ENCODE results near the gene RELA. TPM values are rescaled to one million over a fixed set of nuclear protein-coding genes. Genes with fewer than 3 reads are reported as not detected.

Gene RELA
- total and polyA plus RNA-seq, 5 donors from 2014 or later = 40.3 to 295 (median 53.4) TPM

DNA sequence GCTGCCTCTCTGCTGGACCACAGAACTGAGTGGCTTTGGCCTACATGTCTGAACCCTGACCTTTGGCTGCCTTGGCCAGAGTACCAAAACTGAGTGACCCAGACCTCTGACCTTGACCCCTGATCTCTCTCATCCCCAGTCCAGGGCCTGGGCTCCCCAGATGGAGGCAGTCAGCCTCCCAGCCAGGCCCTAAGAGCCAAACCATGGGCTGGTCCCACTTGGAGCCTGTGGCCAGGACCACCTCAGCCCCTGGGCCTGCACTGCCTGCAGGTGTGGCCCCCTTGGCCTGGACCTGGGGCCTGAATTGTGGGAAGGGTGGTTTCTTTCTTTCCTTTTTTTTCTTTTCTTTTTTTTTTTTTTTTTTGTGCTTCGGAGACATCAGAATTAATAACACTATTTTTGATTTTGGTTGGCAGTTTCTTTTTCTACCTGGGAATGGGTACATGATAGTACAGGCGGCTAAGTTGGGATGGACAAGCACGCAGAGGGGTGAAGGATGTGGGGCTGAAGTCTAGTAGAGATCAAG lies 25.6 kb downstream of the RELA start:
- Histone ChIP-seq H3K27ac (ENCODE audit: insufficient read depth, low read length, poor library complexity, severe bottlenecking) (peak overlapping the region; percentile 91), H3K27me3 (ENCODE audit: control insufficient read depth, insufficient read depth, low read length) (no peaks in the 10 kb centered on the region), H3K9me3 (ENCODE audit: control insufficient read depth in 2 of 2, low read length in 2 of 2) (no peaks in the 10 kb centered on the region), H3K4me1 (ENCODE audit: control insufficient read depth, insufficient read depth, low read length, poor library complexity, severe bottlenecking) (peaks cover 55% of the 10 kb centered on the region), H3K4me3 (ENCODE audit: low read depth, low read length) (peak overlapping the region; percentile 19), H3K36me3 (ENCODE audit: control insufficient read depth, insufficient read depth, low read length) (peaks cover 27% of the 10 kb centered on the region)
- peak overlapping the region; percentile 76 to 97 (median 82) for H3K27ac Mint-ChIP-seq
- no peaks in the 10 kb centered on the region for H3K9me3 Mint-ChIP-seq
- no peaks in the 10 kb centered on the region for H3K27me3 Mint-ChIP-seq
- no peak for ATAC-seq (ENCODE audit: low read depth in 2 of 2)
- DNase-seq = no peak
- peak overlapping the region; percentile 90 to 97 (median 94) for H3K4me3 Mint-ChIP-seq
- peaks cover 0 to 59% (median 24%) of the 10 kb centered on the region in 4 donors for H3K4me1 Mint-ChIP-seq
- peaks cover 15% of the 10 kb centered on the region for H3K36me3 Mint-ChIP-seq

GRCh38 chr11:65636108-65637031 lies 26.3 kb downstream of the RELA start:
- Mint-ChIP-seq H3K4me1 (peaks cover 0 to 54% (median 25%) of the 10 kb centered on the region in 4 donors), H3K4me3 (peak overlapping the region; percentile 82 to 97 (median 94)), H3K36me3 (peaks cover 15% of the 10 kb centered on the region), H3K27ac (peak overlapping the region in 2 of 3 donors; percentile 60 to 82), H3K9me3 (no peaks in the 10 kb centered on the region), H3K27me3 (no peaks in the 10 kb centered on the region)
- Histone ChIP-seq H3K4me3 (ENCODE audit: low read depth, low read length) (no peak overlapping the region), H3K27ac (ENCODE audit: insufficient read depth, low read length, poor library complexity, severe bottlenecking) (peak overlapping the region; percentile 91), H3K9me3 (ENCODE audit: control insufficient read depth in 2 of 2, low read length in 2 of 2) (no peaks in the 10 kb centered on the region), H3K36me3 (ENCODE audit: control insufficient read depth, insufficient read depth, low read length) (peaks cover 28% of the 10 kb centered on the region), H3K4me1 (ENCODE audit: control insufficient read depth, insufficient read depth, low read length, poor library complexity, severe bottlenecking) (peaks cover 48% of the 10 kb centered on the region), H3K27me3 (ENCODE audit: control insufficient read depth, insufficient read depth, low read length) (no peaks in the 10 kb centered on the region)
- ATAC-seq (ENCODE audit: low read depth in 2 of 2) = no peak
- DNase-seq = no peak

- H3K9me3 ChIP-seq (ENCODE audit: control insufficient read depth in 2 of 2, low read length in 2 of 2) = no peaks in the 10 kb centered on the region
- Mint-ChIP-seq H3K9me3 (no peaks in the 10 kb centered on the region), H3K36me3 (peaks cover 15% of the 10 kb centered on the region), H3K4me1 (peaks cover 0 to 45% (median 22%) of the 10 kb centered on the region in 4 donors), H3K4me3 (peak overlapping the region in 1 of 4 donors; percentile 58), H3K27ac (no peak overlapping the region), H3K27me3 (no peaks in the 10 kb centered on the region)
- no peak overlapping the region for H3K27ac ChIP-seq (ENCODE audit: insufficient read depth, low read length, poor library complexity, severe bottlenecking)
- DNase-seq = no peak
- no peak for ATAC-seq (ENCODE audit: low read depth in 2 of 2)
- no peaks in the 10 kb centered on the region for H3K27me3 ChIP-seq (ENCODE audit: control insufficient read depth, insufficient read depth, low read length)
- H3K4me1 ChIP-seq (ENCODE audit: control insufficient read depth, insufficient read depth, low read length, poor library complexity, severe bottlenecking) = peaks cover 36% of the 10 kb centered on the region
- no peak overlapping the region for H3K4me3 ChIP-seq (ENCODE audit: low read depth, low read length)
- H3K36me3 ChIP-seq (ENCODE audit: control insufficient read depth, insufficient read depth, low read length) = peaks cover 38% of the 10 kb centered on the region
These were observed 27.6 kb downstream of the RELA start for GRCh38 chr11:65634905-65635731.

GRCh38 chr11:65634440-65634839 lies 28.3 kb downstream of the RELA start:
- Mint-ChIP-seq H3K4me3 (no peak overlapping the region), H3K9me3 (no peaks in the 10 kb centered on the region), H3K4me1 (peaks cover 0 to 38% (median 17%) of the 10 kb centered on the region in 4 donors), H3K27me3 (no peaks in the 10 kb centered on the region), H3K36me3 (peaks cover 15% of the 10 kb centered on the region), H3K27ac (peak overlapping the region in 1 of 3 donors; percentile 60)
- H3K27me3 ChIP-seq (ENCODE audit: control insufficient read depth, insufficient read depth, low read length) = no peaks in the 10 kb centered on the region
- H3K4me3 ChIP-seq (ENCODE audit: low read depth, low read length) = no peak overlapping the region
- H3K4me1 ChIP-seq (ENCODE audit: control insufficient read depth, insufficient read depth, low read length, poor library complexity, severe bottlenecking) = peaks cover 29% of the 10 kb centered on the region
- DNase-seq (no peak), ATAC-seq (ENCODE audit: low read depth in 2 of 2) (no peak)
- no peak overlapping the region for H3K27ac ChIP-seq (ENCODE audit: insufficient read depth, low read length, poor library complexity, severe bottlenecking)
- H3K9me3 ChIP-seq (ENCODE audit: control insufficient read depth in 2 of 2, low read length in 2 of 2) = no peaks in the 10 kb centered on the region
- H3K36me3 ChIP-seq (ENCODE audit: control insufficient read depth, insufficient read depth, low read length) = peaks cover 45% of the 10 kb centered on the region

- peaks cover 0 to 34% (median 16%) of the 10 kb centered on the region in 4 donors for H3K4me1 Mint-ChIP-seq
- H3K36me3 Mint-ChIP-seq = peaks cover 15% of the 10 kb centered on the region
- H3K9me3 Mint-ChIP-seq = no peaks in the 10 kb centered on the region
- no peak for DNase-seq
- no peaks in the 10 kb centered on the region for H3K27me3 ChIP-seq (ENCODE audit: control insufficient read depth, insufficient read depth, low read length)
- no peak for ATAC-seq (ENCODE audit: low read depth in 2 of 2)
- no peak overlapping the region for H3K4me3 Mint-ChIP-seq
- no peak overlapping the region for H3K4me3 ChIP-seq (ENCODE audit: low read depth, low read length)
- peaks cover 49% of the 10 kb centered on the region for H3K36me3 ChIP-seq (ENCODE audit: control insufficient read depth, insufficient read depth, low read length)
- H3K27ac ChIP-seq (ENCODE audit: insufficient read depth, low read length, poor library complexity, severe bottlenecking) = peak overlapping the region; percentile 14
- H3K27me3 Mint-ChIP-seq = no peaks in the 10 kb centered on the region
- peak overlapping the region in 1 of 3 donors; percentile 60 for H3K27ac Mint-ChIP-seq
- H3K4me1 ChIP-seq (ENCODE audit: control insufficient read depth, insufficient read depth, low read length, poor library complexity, severe bottlenecking) = peaks cover 25% of the 10 kb centered on the region
- H3K9me3 ChIP-seq (ENCODE audit: control insufficient read depth in 2 of 2, low read length in 2 of 2) = no peaks in the 10 kb centered on the region
These were observed 28.6 kb downstream of the RELA start for GRCh38 chr11:65634109-65634436.

DNA sequence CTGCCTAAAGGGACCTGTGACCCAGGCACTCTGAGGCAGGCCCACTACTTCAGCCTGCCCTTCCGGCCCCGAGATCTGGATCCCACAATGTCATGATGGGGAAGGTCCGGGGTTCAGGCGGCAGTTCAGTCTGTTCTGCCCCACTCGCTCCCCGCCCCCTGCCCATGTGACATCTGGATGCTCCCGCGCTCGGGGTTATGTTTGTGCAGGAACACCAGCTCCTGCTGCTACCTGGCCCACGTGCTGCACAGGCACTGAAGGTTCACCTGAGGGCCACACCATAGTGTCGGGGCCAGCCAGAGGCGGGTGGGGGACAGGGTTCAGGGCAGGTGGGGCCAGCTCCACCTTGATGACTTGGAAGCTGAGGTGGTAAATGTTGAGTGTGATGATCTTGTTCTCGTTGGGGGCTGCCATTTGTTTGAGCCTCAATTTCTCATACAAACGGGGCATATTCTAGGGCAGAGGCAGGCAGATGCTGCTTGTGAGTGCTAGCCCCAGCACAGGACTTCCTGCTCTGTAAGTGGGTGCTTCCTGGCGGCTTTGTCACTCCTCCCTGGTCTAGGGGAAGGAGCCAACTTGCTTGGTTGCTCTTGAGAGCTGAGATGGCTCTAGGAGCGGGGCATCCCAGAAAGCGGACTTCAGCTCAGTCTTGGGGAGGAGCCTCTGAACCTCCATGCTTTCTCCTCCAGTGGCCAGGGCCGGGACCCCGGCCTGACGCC lies 29.2 kb downstream of the RELA start:
- H3K27ac ChIP-seq (ENCODE audit: insufficient read depth, low read length, poor library complexity, severe bottlenecking) = peak overlapping the region; percentile 14
- H3K4me1 ChIP-seq (ENCODE audit: control insufficient read depth, insufficient read depth, low read length, poor library complexity, severe bottlenecking) = peaks cover 20% of the 10 kb centered on the region
- H3K9me3 ChIP-seq (ENCODE audit: control insufficient read depth in 2 of 2, low read length in 2 of 2) = no peaks in the 10 kb centered on the region
- H3K27me3 Mint-ChIP-seq = no peaks in the 10 kb centered on the region
- ATAC-seq (ENCODE audit: low read depth in 2 of 2) = no peak
- peaks cover 54% of the 10 kb centered on the region for H3K36me3 ChIP-seq (ENCODE audit: control insufficient read depth, insufficient read depth, low read length)
- no peak overlapping the region for H3K4me3 ChIP-seq (ENCODE audit: low read depth, low read length)
- H3K36me3 Mint-ChIP-seq = peaks cover 15% of the 10 kb centered on the region
- H3K27ac Mint-ChIP-seq = peak overlapping the region in 2 of 3 donors; percentile 36 to 60
- no peaks in the 10 kb centered on the region for H3K27me3 ChIP-seq (ENCODE audit: control insufficient read depth, insufficient read depth, low read length)
- DNase-seq = peak in 1 of 3 donors; percentile 49
- peaks cover 0 to 29% (median 12%) of the 10 kb centered on the region in 4 donors for H3K4me1 Mint-ChIP-seq
- peak overlapping the region in 1 of 4 donors; percentile 29 for H3K4me3 Mint-ChIP-seq
- no peaks in the 10 kb centered on the region for H3K9me3 Mint-ChIP-seq

DNA sequence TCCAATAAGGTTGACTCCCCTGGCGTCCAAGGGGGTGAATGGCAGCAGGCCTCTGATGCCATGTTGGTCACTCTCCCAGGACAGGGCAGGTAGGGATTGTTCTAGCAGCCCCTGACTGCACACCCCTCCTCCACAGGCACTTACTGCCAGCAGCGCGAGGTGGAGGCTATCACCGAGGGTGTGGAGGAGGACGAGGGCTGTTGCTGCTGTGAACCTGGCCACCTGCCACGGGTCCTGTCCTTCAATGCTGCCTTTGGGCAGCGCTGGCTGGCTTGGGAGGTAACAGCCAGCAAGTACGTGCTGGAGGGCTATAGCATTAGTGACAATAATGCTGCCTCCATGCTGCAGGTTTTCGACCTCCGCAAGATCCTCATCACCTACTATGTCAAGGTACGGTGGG lies 32.5 kb downstream of the RELA start:
- Mint-ChIP-seq H3K4me3 (no peak overlapping the region), H3K4me1 (peaks cover 0 to 21% (median 10%) of the 10 kb centered on the region in 4 donors), H3K9me3 (no peaks in the 10 kb centered on the region), H3K36me3 (peaks cover 19% of the 10 kb centered on the region), H3K27me3 (no peaks in the 10 kb centered on the region), H3K27ac (no peak overlapping the region)
- Histone ChIP-seq H3K4me3 (ENCODE audit: low read depth, low read length) (no peak overlapping the region), H3K9me3 (ENCODE audit: control insufficient read depth in 2 of 2, low read length in 2 of 2) (no peaks in the 10 kb centered on the region), H3K4me1 (ENCODE audit: control insufficient read depth, insufficient read depth, low read length, poor library complexity, severe bottlenecking) (peaks cover 6% of the 10 kb centered on the region), H3K36me3 (ENCODE audit: control insufficient read depth, insufficient read depth, low read length) (peaks cover 72% of the 10 kb centered on the region), H3K27me3 (ENCODE audit: control insufficient read depth, insufficient read depth, low read length) (no peaks in the 10 kb centered on the region), H3K27ac (ENCODE audit: insufficient read depth, low read length, poor library complexity, severe bottlenecking) (no peak overlapping the region)
- no peak for ATAC-seq (ENCODE audit: low read depth in 2 of 2)
- no peak for DNase-seq
